GM10847 (cell line): ENCODE measurements around the gene HMGN2.

Experiments used
- POLR2A ChIP-seq: IDR thresholded peaks from 2 replicates; pipeline ENCODE4 v1.6.1; 2011; ENCODE audit not compliant: insufficient read length; ENCODE audit errors: extremely low read depth

Gene HMGN2

DNA sequence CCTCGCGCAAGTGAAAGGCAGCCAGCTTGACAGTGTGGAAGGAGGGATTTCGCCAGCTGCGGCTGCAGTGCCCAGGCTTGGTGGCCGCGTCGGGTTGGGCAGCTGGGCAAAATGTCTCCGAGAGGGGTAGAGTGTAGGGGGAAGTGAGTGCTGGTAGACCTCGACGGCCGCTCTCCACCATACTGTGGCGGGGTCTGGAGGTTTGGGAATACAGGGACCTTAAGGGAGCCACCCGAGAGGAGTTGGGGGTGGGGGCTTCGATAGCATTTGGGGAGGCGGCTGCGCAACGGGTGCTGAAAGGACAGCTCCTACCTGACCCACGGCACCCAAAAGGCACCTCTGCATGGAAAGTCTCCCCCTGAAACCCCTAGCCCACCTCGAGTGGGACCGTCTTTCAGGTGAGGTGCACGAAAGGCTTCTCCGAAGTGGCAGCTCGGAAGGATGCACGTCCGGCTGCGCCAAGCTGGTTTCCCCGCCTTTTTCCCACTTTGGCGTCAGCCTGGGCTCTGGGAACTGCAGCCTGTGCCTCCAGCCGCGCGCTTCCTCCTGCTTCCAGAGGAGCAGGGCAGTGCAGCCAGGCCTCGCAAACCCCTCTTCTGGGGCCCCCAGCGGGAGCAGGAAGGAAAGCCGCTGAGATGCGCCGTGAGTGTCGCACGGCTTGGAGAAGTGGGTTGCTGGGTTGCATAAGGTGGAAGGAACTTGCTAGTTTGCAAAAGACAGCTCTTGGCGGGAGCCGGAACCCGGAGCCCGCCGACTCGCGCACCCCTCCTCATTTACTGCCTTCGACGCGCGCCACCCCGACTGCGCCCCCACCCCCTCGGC, 531 bp upstream of the HMGN2 start:
- no peak for TF ChIP-seq POLR2A

DNA sequence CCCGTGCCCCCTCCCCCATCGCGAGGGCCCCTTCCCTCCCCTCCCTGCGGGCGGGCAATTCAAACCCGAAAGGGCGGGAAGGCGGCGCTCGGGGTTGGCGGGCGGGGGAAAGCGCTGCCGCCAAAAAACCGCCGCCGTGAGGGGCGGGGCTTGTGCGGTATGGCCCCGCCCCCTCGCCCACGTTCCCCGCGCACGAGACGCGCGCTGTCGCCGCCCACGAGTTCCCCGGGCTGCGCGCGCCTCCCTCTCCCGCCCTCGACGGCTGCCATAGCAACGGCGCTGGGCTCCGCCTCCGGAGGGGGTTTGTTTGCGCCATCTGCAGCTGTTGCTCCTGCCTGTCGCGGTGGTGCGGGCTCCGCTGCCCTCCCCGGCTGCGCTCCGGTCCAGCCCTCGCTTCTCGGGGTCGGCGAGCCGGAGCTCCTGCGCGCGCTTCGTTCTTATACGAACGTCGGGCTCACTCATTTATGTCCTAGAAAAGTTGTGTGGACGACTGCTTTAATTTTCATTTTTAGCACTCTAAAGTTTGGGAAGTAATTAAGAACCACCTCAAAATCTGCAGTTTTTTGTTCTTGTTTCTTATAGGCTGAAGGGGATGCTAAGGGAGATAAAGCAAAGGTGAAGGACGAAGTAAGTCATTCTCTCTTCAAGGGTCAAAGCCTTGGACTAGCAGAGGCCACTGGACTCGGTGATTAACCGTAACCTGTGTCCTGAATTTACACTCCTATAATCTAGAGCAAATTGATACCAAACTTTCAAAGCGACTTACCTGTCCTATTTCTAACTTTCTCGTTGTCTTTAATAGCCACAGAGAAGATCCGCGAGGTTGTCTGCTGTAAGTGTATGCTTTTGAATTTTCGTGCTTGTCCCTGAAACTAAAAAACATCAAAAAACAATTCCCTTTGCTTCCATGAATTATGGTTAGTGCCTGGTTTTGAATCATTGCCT, 933 bp downstream of the HMGN2 start:
- TF ChIP-seq POLR2A = peak; percentile 28

DNA sequence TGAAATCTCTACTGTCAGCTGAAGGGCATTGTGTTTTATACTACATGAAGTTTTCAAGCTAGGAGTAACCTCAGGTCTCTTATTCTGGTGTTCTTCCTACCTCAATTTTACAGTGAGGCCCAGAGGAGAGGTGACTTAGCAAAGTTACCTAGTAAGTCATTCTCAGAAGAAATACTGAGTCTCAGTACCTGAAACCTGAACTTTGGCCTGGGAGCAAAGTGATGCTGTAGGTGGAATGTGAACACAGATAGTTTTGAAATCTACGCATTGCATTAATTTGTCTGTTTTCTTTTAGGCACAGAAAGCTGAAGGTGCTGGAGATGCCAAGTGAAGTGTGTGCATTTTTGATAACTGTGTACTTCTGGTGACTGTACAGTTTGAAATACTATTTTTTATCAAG, 2.6 kb downstream of the HMGN2 start:
- no peak for TF ChIP-seq POLR2A

DNA sequence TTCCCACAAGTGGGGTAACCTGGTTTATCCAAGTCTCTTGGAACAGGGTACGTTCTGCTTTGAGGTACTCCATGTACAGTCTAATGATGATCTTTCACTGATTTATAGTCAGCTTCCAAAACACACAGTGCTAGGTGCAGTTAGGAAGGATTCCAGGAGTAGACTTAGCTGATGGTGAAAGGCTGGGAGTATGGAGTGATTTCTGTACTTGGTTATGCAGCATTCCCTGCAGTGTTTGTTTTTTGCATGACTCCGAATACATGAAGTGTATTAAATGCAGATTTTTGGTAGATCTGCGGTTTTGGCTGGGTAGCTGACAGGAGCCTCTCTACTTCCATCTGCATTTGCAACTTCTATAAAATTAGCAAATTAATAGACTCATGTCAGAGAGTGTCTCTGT, 3.7 kb downstream of the HMGN2 start:
- TF ChIP-seq POLR2A = no peak

DNA sequence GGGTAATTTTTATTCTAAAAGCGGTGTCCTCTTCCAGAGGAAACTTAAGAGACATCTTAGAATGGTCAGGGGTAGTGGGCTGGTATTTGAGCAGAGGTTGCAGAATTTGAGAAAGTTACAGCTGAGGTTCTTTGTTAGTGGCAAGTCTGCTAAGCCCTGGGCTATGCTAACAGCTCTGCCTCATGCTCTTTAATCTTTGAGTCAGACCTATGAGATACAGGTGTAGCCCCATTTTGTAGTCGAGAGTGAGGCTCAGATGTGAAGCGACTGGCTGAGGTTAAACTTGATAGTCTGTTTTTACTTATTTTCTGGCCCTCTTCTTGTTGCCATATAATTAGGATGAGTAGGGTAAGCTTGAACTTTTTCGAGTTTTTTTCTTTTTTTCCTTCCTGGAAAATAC, 4.7 kb downstream of the HMGN2 start:
- no peak for TF ChIP-seq POLR2A

DNA sequence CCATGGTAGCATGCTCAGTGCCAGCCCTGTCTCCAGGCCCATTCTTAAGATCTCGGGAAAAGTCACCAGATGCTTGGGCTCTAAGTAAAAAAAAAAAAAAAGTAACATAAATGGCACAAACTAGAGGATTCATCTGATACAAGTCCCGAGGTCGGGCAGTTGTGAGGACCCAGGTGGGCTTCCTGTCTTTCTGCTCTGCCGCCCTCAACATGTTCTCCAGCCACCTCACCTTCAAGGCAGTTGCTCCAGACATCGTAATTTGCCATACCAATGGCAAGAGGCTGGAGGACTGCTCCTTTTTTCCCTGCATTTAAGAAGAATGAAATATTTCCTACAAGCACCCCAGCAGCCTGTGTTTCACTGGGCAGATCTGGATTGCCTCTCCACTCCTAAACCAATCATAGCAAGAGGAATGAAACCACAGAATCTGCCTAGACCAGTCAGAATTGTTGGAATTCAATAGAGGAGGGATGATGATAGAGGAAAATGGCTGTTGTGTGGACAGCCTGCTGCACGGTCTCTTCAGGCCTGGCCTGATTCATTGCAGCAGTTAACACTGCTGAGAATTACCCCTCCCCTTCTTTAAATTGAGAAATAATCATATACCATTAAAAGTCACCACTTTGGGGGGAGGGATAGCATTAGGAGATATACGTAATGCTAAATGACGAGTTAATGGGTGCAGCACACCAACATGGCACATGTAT, 5.4 kb downstream of the HMGN2 start:
- no peak for TF ChIP-seq POLR2A

DNA sequence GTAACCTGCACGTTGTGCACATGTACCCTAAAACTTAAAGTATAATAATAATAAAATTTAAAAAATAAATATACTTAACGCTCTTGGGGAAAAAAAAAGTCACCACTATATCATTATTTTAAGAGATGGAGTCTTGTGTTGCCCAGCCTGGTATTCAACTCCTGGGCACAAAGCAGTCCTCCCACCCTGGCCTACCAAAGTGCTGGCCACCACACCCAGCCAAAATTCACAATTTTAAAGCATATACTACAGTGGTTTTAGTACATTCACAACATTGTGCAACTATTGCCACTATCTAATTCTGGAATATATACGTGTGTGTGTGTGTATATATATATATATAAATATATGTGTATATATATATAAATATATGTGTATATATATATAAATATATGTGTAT, 5.9 kb downstream of the HMGN2 start:
- no peak for TF ChIP-seq POLR2A

DNA sequence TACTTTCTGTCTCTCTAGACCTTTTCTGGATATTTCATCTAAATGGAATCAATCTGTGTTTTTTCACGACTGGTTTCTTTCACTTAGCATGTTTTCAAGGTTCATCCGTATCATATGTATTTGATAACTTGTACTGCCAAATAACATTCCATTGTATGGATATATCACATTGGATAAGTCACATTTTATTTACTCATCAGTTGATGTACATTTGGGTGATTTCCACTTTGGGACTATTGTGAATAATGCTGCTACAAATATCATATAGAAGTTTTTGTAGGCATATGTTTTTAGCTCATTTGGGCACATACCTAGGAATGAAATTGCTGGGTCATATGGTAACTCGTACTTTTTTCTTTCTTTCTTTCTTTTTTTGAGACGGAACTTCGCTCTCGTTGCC, 6.7 kb downstream of the HMGN2 start:
- TF ChIP-seq POLR2A = no peak

DNA sequence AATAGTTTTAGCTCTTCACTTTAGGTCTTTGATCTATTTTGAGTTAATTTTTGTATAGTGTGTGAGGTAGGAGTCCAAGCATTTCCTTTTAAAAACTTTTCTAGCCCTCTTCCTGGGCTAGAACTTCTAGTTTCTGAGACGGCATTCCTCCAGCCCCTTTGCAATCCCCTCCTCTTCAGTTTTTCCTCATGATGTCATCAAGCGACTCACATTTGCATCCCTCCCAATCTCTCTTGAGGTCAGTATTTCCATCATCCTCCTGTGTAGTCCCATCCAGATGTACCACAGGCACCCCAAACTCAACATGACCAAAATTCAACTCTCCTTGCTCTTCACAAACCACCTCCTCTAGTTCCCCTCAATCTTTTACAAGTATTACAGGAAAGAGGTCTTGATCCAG, 10.7 kb downstream of the HMGN2 start:
- no peak for TF ChIP-seq POLR2A

DNA sequence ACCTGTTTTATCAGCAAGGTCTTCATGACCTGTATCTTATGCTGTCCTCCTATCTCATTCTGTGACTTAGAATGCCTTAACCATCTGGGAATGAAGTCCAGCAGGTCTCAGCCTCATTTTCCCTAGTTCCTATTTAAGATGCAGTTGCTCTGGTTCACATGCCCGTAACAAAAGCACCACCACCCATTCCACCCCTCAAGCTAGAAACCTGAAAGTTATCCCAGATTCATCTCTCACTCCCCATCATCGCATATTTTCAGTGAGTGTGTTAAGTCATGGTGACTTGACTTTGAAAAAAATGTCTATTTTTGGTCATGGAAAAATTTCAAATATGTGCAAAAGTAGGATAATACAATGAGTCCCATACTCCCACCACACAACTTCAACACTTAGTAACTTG, 11.7 kb downstream of the HMGN2 start:
- no peak for TF ChIP-seq POLR2A

DNA sequence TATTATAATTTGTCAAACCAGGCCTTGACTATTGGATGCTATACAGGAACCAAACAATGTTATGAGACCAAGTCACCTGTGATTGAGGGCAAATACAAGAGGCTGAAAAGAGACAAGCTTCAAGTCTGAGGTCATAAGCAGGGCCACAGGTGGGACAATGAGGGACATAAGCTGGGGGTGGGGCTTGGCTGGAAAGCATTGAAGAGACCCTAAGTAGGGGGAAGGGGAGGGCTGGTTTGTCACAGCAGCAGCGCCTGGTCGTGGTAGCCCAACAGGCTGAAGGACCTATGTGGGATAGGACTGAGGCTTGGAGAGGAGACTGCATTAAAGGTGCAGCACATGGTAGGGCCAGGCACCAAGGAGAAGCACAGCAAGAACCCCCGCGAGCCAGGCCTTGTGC, 17.9 kb downstream of the HMGN2 start:
- TF ChIP-seq POLR2A = no peak

DNA sequence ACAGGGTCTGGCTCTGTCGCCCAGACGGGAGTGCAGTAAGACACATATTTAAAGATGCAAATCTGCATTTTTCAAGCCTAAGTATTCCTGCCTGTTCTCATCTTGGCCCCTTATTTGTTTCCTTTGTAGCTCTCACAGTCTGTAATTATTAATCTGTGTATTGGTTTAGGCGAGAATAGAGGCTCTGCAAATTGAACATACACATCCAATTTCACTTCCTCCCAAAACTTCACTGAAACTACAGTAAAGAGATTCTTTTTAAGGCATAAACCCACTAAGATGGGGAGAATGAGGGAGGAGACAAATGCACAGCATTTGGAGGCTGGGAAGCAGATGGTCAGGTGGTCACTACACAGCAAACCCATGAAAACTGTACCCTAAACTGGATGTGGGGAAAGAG, 21.0 kb downstream of the HMGN2 start:
- no peak for TF ChIP-seq POLR2A

DNA sequence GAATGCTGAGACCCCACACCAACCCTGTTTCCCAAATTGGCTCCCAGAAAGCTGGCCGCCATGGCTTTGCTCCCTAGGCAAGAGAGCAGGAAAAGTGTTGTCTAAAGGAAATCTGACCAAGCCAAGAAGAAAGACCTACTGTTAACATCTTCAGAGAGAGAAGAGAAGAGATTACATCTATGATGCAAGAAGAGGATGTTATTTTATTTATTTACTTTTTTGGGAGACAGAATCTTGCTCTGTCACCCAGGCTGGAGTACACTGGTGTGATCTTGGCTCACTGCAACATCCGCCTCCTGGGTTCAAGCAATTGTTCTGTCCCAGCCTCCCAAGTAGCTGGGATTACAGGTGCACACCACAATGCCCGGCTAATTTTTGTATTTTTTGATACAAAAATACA, 21.7 kb downstream of the HMGN2 start:
- no peak for TF ChIP-seq POLR2A

DNA sequence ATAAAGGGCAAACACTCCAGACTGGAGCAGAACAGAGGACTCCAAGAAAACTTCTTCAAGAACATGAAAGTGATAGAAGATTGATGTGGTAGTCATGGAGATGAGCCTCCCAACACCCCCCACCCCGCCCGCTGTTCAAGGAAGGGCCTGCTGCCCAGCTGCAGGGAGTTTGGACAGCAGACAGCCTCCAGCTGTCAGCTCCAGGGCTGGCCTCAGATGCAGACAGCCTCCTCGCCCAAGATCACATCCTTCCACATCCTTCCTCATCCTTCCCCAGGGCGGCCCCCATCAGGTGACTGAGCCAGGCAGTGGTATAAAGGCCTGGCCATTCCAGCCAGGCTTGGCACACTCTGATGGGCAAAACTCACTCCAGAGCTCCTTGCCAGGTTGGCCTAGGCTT, 24.6 kb downstream of the HMGN2 start:
- TF ChIP-seq POLR2A = no peak

DNA sequence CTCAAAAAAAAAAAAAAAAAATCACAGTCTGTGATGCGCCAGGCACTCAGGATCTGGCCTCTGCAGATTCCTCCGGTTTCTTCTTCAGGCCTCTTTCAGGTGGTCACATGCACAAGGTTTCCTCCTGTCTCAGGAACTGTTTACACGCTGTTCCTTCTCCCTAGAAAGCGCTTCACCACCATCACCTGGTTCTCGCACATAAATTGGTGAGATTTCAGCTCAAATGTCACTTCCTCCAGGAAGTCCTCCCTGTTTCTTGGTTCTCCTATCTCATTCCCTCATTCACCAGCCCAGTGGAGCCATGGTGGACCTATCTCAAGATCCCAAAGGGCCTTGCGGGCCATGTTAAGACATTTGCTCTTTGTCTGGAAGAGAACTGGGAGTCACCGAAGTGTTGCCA, 26.7 kb downstream of the HMGN2 start:
- no peak for TF ChIP-seq POLR2A
